ENCODE data around the gene GRIK3.

DNA sequence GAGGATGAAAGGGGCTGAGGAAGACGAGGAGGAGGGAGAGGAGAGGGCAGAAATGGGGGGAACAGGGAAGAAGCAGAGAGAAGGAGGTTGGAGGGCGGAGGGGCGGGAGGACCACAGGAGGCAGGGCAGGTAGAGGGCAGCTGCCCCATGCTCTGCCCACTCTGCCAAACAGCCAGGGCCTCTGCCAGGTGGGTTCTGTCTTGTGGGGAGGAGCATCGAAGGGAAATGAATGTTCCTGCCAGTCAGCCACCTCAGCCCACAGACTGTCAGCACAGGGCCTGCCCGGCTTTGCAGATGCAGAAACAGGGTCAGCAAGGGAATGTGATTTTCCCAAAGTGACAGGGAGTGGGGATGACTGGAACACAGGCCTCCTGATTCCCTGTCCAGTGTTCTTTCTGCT is 82.6 kb downstream of the GRIK3 start:
- TF ChIP-seq, protein P1, sequence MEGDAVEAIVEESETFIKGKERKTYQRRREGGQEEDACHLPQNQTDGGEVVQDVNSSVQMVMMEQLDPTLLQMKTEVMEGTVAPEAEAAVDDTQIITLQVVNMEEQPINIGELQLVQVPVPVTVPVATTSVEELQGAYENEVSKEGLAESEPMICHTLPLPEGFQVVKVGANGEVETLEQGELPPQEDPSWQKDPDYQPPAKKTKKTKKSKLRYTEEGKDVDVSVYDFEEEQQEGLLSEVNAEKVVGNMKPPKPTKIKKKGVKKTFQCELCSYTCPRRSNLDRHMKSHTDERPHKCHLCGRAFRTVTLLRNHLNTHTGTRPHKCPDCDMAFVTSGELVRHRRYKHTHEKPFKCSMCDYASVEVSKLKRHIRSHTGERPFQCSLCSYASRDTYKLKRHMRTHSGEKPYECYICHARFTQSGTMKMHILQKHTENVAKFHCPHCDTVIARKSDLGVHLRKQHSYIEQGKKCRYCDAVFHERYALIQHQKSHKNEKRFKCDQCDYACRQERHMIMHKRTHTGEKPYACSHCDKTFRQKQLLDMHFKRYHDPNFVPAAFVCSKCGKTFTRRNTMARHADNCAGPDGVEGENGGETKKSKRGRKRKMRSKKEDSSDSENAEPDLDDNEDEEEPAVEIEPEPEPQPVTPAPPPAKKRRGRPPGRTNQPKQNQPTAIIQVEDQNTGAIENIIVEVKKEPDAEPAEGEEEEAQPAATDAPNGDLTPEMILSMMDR (IDR thresholded peaks at IDR 0.05), result no peak
- TF ChIP-seq POLR2A (IDR thresholded peaks at IDR 0.05), result no peak
